K562 (cell line): ENCODE results near the gene ACADM. TPM values are rescaled to one million over a fixed set of nuclear protein-coding genes. Genes with fewer than 3 reads are reported as not detected.

ENCODE experiments used
- ADNP ChIP-seq: fragments of 200-800 bp; sonication (Bioruptor generic); IDR thresholded peaks from 2 replicates; pipeline ENCODE4 v1.6.1; 2016; ENCODE audit warnings: missing genetic modification characterization, missing compliant biosample characterization
- CCAR2 ChIP-seq: fragments of 200-400 bp; formaldehyde crosslinking; IDR thresholded peaks from 2 replicates; pipeline ENCODE4 v1.6.1; 2017; ENCODE audit warnings: mild to moderate bottlenecking, low read depth, low read length
- CHCHD3 ChIP-seq: fragments of 250-450 bp; sonication (Bioruptor Pico); IDR thresholded peaks from 2 replicates; pipeline ENCODE4 v2.1.2; 2022; ENCODE audit warnings: mild to moderate bottlenecking
- GTF2A2 ChIP-seq: IDR thresholded peaks from 2 replicates; pipeline ENCODE4 v1.6.1; 2016; ENCODE audit warnings: mild to moderate bottlenecking, missing genetic modification characterization, missing compliant biosample characterization
- JUNB ChIP-seq: fragments of 450-650 bp; formaldehyde crosslinking; conservative IDR thresholded peaks from 2 replicates; pipeline ENCODE4 v1.4.0; 2020; ENCODE audit warnings: mild to moderate bottlenecking
- NFRKB ChIP-seq: fragments of 450-650 bp; IDR thresholded peaks from 2 replicates; pipeline ENCODE4 v1.6.1; 2016; ENCODE audit warnings: low read depth
- NR1H2 ChIP-seq: sonication (generic); formaldehyde crosslinking; IDR thresholded peaks from 2 replicates; pipeline ENCODE4 v1.4.0; 2020; ENCODE audit warnings: mild to moderate bottlenecking, missing genetic modification reagents
- PRPF4 ChIP-seq: fragments of 200-400 bp; formaldehyde crosslinking; IDR thresholded peaks from one replicate; pipeline ENCODE4 v1.6.1; 2017; ENCODE audit warnings: low read length, low read depth, mild to moderate bottlenecking; ENCODE audit not compliant: insufficient read depth, poor library complexity, severe bottlenecking
- SMARCA4 ChIP-seq: fragments of 450-650 bp; IDR thresholded peaks from 2 replicates; pipeline ENCODE4 v1.6.1; 2016
- SUPT5H ChIP-seq: fragments of 450-650 bp; IDR thresholded peaks from 2 replicates; pipeline ENCODE4 v1.6.1; 2016
- TCFL5 ChIP-seq: fragments of 250-450 bp; sonication (Bioruptor Pico); conservative IDR thresholded peaks from 2 replicates; pipeline ENCODE4 v1.6.1; 2021; ENCODE audit warnings: mild to moderate bottlenecking, moderate library complexity, matching md5 sums
- ZC3H8 ChIP-seq: fragments of 450-650 bp; IDR thresholded peaks from 2 replicates; pipeline ENCODE4 v1.6.1; 2017
- ZKSCAN3 ChIP-seq: fragments of 250-450 bp; sonication (Bioruptor Pico); IDR thresholded peaks from 2 replicates; pipeline ENCODE4 v1.4.0; 2020
- ZNF24 ChIP-seq: fragments of 450-650 bp; IDR thresholded peaks from 2 replicates; pipeline ENCODE4 v1.6.1; 2016
- polyA plus RNA-seq, 8 experiments: library from polyadenylated mRNA; depleted of rRNA in 4 of 8; stranded (reverse) in 5 of 8; unstranded in 3 of 8; fragments of >200 nt; fragmentation: Nextera tagmentation in 2 of 8; fragmentation: Illumina TruSeq in 1 of 8; extraction: Ambion mirVana in 2 of 8; extraction: Trizol in 1 of 8; gene quantifications; 2 replicates each; pipeline versions ENCODE4 v1.2.1 to v1.2.3, GENCODE V29; 2011 to 2014; ENCODE audit warnings: inconsistent platforms in 1 of 8, missing spikeins in 1 of 8
- total RNA-seq, 7 experiments: library from RNA; depleted of rRNA in 6 of 7; stranded (reverse); fragments of >200 nt in 6 of 7; fragmentation: Illumina TruSeq in 2 of 7; extraction: Trizol in 2 of 7; gene quantifications; 2 replicates each; pipeline versions ENCODE4 v1.2.1 to v1.2.3, GENCODE V29; 2011 to 2021; ENCODE audit warnings: low replicate concordance in 1 of 7
- TF ChIP-seq, protein P1 (sequence below), 3 experiments: IDR thresholded peaks in 2 of 3; conservative IDR thresholded peaks in 1 of 3; 2 replicates each; pipeline ENCODE4 v1.5.1; 2011 to 2012; ENCODE audit warnings: low read length in 3 of 3, mild to moderate bottlenecking in 3 of 3, control low read depth in 2 of 3, improper control_type of control experiment in 1 of 3, inconsistent platforms in 1 of 3, low read depth in 1 of 3, mixed read lengths in 1 of 3, moderate library complexity in 1 of 3; ENCODE audit not compliant: insufficient read depth in 2 of 3
- TF ChIP-seq, protein P2 (sequence below): sonication (generic); formaldehyde crosslinking; IDR thresholded peaks from 2 replicates; pipeline ENCODE4 v1.8.1; 2022; ENCODE audit warnings: missing genetic modification reagents
- TF ChIP-seq, protein P3 (sequence below): fragments of 450-650 bp; formaldehyde crosslinking; conservative IDR thresholded peaks from 2 replicates; pipeline ENCODE4 v1.4.0; 2022; ENCODE audit warnings: mild to moderate bottlenecking, missing genetic modification characterization
- TF ChIP-seq, protein P4 (sequence below), 2 experiments: fragments of 450-650 bp in 1 of 2; sonication (generic) in 1 of 2; formaldehyde crosslinking; conservative IDR thresholded peaks; 2 replicates each; pipeline versions ENCODE4 v1.4.0 to v1.8.1; 2020 to 2022; ENCODE audit warnings: mild to moderate bottlenecking in 1 of 2, missing genetic modification reagents in 1 of 2
- TF ChIP-seq, protein P5 (sequence below): sonication (generic); IDR thresholded peaks from 2 replicates; pipeline ENCODE4 v1.6.1; 2016
- TF ChIP-seq, protein P6 (sequence below): fragments of 250-450 bp; sonication (Bioruptor Pico); IDR thresholded peaks from 2 replicates; pipeline ENCODE4 v1.9.0; 2021; ENCODE audit warnings: mild to moderate bottlenecking
- TF ChIP-seq, protein P7 (sequence below): fragments of 450-650 bp; formaldehyde crosslinking; IDR thresholded peaks from 2 replicates; pipeline ENCODE4 v1.4.0; 2022; ENCODE audit warnings: missing genetic modification characterization
- TF ChIP-seq, protein P8 (sequence below): sonication (generic); formaldehyde crosslinking; IDR thresholded peaks from 2 replicates; pipeline ENCODE4 v1.8.0; 2022; ENCODE audit warnings: missing genetic modification reagents, mild to moderate bottlenecking, moderate library complexity, borderline replicate concordance

The ACADM gene
- total and polyA plus RNA-seq, 9 of the 15 experiments (the other 6 are each of a cell fraction or from before 2014, with no cell fraction given): 82.5 to 156 (median 123) TPM

DNA sequence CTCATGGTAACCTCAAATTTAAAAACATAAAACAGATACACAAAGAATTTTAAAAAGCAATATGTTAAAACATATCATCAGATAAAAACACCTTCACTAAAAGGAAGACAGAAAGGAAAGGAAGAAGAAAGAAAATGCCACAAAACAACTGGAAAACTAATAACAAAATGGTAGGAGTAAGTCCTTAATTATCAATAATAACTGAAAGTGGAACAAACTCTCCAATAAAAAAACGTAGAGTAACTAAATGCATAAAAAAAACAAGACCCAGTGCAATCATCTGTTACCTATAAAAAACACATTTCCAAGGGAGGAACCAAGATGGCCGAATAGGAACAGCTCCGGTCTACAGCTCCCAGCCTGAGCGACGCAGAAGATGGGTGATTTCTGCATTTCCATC, 47.1 kb upstream of the ACADM start (continued):
- TF ChIP-seq, protein P1, sequence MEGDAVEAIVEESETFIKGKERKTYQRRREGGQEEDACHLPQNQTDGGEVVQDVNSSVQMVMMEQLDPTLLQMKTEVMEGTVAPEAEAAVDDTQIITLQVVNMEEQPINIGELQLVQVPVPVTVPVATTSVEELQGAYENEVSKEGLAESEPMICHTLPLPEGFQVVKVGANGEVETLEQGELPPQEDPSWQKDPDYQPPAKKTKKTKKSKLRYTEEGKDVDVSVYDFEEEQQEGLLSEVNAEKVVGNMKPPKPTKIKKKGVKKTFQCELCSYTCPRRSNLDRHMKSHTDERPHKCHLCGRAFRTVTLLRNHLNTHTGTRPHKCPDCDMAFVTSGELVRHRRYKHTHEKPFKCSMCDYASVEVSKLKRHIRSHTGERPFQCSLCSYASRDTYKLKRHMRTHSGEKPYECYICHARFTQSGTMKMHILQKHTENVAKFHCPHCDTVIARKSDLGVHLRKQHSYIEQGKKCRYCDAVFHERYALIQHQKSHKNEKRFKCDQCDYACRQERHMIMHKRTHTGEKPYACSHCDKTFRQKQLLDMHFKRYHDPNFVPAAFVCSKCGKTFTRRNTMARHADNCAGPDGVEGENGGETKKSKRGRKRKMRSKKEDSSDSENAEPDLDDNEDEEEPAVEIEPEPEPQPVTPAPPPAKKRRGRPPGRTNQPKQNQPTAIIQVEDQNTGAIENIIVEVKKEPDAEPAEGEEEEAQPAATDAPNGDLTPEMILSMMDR (IDR thresholded peaks at IDR 0.05 in 2 of 3, conservative IDR thresholded peaks at IDR 0.05 in 1 of 3; ENCODE audit: insufficient read depth in 2 of 3, low read depth in 1 of 3, low read length in 3 of 3): no peak
- TF ChIP-seq TCFL5 (CRISPR knock-in tag) (no peak), NFRKB (peak; percentile 92), NR1H2 (CRISPR knock-in tag) (no peak), ADNP (tag) (no peak), PRPF4 (no peak), ZKSCAN3 (CRISPR knock-in tag) (no peak), SMARCA4 (no peak), ZNF24 (no peak), GTF2A2 (tag) (no peak), CHCHD3 (no peak), SUPT5H (peak; percentile 60), ZC3H8 (no peak), JUNB (no peak), CCAR2 (no peak)
- TF ChIP-seq, protein P2, sequence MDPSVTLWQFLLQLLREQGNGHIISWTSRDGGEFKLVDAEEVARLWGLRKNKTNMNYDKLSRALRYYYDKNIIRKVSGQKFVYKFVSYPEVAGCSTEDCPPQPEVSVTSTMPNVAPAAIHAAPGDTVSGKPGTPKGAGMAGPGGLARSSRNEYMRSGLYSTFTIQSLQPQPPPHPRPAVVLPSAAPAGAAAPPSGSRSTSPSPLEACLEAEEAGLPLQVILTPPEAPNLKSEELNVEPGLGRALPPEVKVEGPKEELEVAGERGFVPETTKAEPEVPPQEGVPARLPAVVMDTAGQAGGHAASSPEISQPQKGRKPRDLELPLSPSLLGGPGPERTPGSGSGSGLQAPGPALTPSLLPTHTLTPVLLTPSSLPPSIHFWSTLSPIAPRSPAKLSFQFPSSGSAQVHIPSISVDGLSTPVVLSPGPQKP (CRISPR knock-in tag): no peak
- TF ChIP-seq, protein P3, sequence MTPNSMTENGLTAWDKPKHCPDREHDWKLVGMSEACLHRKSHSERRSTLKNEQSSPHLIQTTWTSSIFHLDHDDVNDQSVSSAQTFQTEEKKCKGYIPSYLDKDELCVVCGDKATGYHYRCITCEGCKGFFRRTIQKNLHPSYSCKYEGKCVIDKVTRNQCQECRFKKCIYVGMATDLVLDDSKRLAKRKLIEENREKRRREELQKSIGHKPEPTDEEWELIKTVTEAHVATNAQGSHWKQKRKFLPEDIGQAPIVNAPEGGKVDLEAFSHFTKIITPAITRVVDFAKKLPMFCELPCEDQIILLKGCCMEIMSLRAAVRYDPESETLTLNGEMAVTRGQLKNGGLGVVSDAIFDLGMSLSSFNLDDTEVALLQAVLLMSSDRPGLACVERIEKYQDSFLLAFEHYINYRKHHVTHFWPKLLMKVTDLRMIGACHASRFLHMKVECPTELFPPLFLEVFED (CRISPR knock-in tag): no peak
- TF ChIP-seq, protein P4, sequence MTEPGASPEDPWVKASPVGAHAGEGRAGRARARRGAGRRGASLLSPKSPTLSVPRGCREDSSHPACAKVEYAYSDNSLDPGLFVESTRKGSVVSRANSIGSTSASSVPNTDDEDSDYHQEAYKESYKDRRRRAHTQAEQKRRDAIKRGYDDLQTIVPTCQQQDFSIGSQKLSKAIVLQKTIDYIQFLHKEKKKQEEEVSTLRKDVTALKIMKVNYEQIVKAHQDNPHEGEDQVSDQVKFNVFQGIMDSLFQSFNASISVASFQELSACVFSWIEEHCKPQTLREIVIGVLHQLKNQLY (CRISPR knock-in tag; conservative IDR thresholded peaks at IDR 0.05): no peak
- TF ChIP-seq, protein P5, sequence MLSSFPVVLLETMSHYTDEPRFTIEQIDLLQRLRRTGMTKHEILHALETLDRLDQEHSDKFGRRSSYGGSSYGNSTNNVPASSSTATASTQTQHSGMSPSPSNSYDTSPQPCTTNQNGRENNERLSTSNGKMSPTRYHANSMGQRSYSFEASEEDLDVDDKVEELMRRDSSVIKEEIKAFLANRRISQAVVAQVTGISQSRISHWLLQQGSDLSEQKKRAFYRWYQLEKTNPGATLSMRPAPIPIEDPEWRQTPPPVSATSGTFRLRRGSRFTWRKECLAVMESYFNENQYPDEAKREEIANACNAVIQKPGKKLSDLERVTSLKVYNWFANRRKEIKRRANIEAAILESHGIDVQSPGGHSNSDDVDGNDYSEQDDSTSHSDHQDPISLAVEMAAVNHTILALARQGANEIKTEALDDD: no peak
- TF ChIP-seq, protein P6, sequence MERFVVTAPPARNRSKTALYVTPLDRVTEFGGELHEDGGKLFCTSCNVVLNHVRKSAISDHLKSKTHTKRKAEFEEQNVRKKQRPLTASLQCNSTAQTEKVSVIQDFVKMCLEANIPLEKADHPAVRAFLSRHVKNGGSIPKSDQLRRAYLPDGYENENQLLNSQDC (CRISPR knock-in tag): no peak
- TF ChIP-seq, protein P7, sequence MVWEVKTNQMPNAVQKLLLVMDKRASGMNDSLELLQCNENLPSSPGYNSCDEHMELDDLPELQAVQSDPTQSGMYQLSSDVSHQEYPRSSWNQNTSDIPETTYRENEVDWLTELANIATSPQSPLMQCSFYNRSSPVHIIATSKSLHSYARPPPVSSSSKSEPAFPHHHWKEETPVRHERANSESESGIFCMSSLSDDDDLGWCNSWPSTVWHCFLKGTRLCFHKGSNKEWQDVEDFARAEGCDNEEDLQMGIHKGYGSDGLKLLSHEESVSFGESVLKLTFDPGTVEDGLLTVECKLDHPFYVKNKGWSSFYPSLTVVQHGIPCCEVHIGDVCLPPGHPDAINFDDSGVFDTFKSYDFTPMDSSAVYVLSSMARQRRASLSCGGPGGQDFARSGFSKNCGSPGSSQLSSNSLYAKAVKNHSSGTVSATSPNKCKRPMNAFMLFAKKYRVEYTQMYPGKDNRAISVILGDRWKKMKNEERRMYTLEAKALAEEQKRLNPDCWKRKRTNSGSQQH (CRISPR knock-in tag): no peak
- TF ChIP-seq, protein P8, sequence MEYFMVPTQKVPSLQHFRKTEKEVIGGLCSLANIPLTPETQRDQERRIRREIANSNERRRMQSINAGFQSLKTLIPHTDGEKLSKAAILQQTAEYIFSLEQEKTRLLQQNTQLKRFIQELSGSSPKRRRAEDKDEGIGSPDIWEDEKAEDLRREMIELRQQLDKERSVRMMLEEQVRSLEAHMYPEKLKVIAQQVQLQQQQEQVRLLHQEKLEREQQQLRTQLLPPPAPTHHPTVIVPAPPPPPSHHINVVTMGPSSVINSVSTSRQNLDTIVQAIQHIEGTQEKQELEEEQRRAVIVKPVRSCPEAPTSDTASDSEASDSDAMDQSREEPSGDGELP (CRISPR knock-in tag): no peak
